ENCODE measurements around the gene LIPC. TPM values are rescaled to one million over a fixed set of nuclear protein-coding genes. Genes with fewer than 3 reads are reported as not detected.

The LIPC gene
- total and polyA plus RNA-seq, 2 of the 4 experiments (the other 2 are of a cell fraction): 0.07 TPM; not detected in 1

DNA sequence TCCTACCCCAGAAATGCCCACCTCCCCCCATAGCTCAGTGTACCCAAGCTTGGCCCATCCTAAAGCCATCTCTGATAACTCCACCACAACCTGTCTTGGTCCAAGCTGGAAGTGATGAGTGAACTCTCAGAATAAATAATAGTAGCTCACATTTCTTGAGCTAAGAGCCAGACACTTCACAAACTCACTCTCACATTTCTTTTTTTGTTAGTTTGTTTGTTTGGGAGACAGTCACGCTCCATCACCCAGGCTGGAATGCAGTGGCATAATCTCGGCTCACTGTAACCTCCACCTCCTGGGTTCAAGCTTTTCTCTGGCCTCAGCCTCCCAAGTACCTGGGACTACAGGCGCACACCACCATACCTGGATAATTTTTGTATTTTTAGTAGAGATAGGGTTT is 46.2 kb downstream of the LIPC start:
- no TSS peak for BruUV-seq (replicated peaks)
- no peak overlapping the region for H3K27ac ChIP-seq (ENCODE audit: insufficient read depth, low read length)
- H3K14ac ChIP-seq (replicated peaks; ENCODE audit: low read depth, low read length): no peak overlapping the region
- H3K18ac ChIP-seq (ENCODE audit: low read depth, low read length): no peak overlapping the region
- H4K20me1 ChIP-seq (ENCODE audit: insufficient read depth, low read length): no peaks in the 10 kb centered on the region
- no peak for ATAC-seq (ENCODE audit: low read depth)
- intact Hi-C loops (cut with micrococcal nuclease) (loop anchor here (10.0 kb wide), 1 partner anchor 203 kb away; no protein-coding TSS in a partner anchor), in situ Hi-C loops (cut with MboI; ENCODE audit: low sequenced_read_pairs) (no loop called here), dilution Hi-C loops (cut with HindIII; ENCODE audit: low sequenced_read_pairs, unreplicated experiment) (no loop called here)
- no peak overlapping the region for H3K9ac ChIP-seq (ENCODE audit: low read depth, low read length)
- H3K9me1 ChIP-seq (ENCODE audit: insufficient read depth, low read length): peaks cover 10% of the 10 kb centered on the region
- H2BK120ac ChIP-seq (ENCODE audit: low read depth, low read length): no peak overlapping the region
- peaks cover 12% of the 10 kb centered on the region for H3K4me1 ChIP-seq (ENCODE audit: control insufficient read depth, insufficient read depth, low read length)
- H3K56ac ChIP-seq (ENCODE audit: extremely low read depth, insufficient read depth, low read length): no peak overlapping the region
- no peak for DNase-seq
- no peak overlapping the region for H3K4me2 ChIP-seq (ENCODE audit: low read depth, low read length)
- no peak overlapping the region for H4K8ac ChIP-seq (ENCODE audit: low read depth in 2 of 2, low read length in 2 of 2)
- H2AK5ac ChIP-seq (ENCODE audit: low read depth, low read length): no peak overlapping the region
- H2BK5ac ChIP-seq (ENCODE audit: low read depth, low read length, poor library complexity, severe bottlenecking): no peak overlapping the region
- no peak overlapping the region for H4K91ac ChIP-seq (ENCODE audit: insufficient read depth, low read depth, low read length)
- no peak overlapping the region for H2AFZ ChIP-seq (replicated peaks; ENCODE audit: low read length, poor library complexity)
- POLR2A ChIA-PET (ENCODE audit: unreplicated experiment): no interaction called here
- H3K36me3 ChIP-seq (ENCODE audit: control insufficient read depth, insufficient read depth, low read length): no peaks in the 10 kb centered on the region
- no peak overlapping the region for H3K4me3 ChIP-seq (ENCODE audit: insufficient read depth, low read depth, low read length)
- no peak overlapping the region for H3K23ac ChIP-seq (ENCODE audit: low read depth, low read length)
- no peak overlapping the region for H2AK9ac ChIP-seq (replicated peaks; ENCODE audit: low read depth, low read length, poor library complexity)
- no peak overlapping the region for H2BK15ac ChIP-seq (ENCODE audit: low read depth, low read length)
- CTCF ChIA-PET: interaction anchor here (0.9 kb wide), 1 partner anchor 42 kb away, joined by 3 read pairs; no protein-coding TSS in a partner anchor
- TF ChIP-seq RCOR1 (IDR thresholded peaks at IDR 0.05; ENCODE audit: insufficient replicate concordance, low read length) (no peak), MAFK (IDR thresholded peaks at IDR 0.05; ENCODE audit: low read depth, low read length) (no peak), CHD1 (IDR thresholded peaks at IDR 0.05; ENCODE audit: low read depth, low read length) (no peak), RAD21 (IDR thresholded peaks at IDR 0.05; ENCODE audit: low read length) (no peak), RFX5 (IDR thresholded peaks at IDR 0.05; ENCODE audit: low read depth, low read length) (no peak), BHLHE40 (IDR thresholded peaks at IDR 0.05; ENCODE audit: low read depth, low read length) (no peak), MAZ (IDR thresholded peaks at IDR 0.05; ENCODE audit: borderline replicate concordance, low read depth, low read length) (no peak), FOS (IDR thresholded peaks at IDR 0.05; ENCODE audit: low read depth, low read length) (no peak), CEBPB (IDR thresholded peaks at IDR 0.05; ENCODE audit: low read depth, low read length) (no peak), MXI1 (IDR thresholded peaks at IDR 0.05; ENCODE audit: borderline replicate concordance, low read depth, low read length) (no peak), SMC3 (IDR thresholded peaks at IDR 0.05; ENCODE audit: low read depth, low read length) (no peak), POLR2A (IDR thresholded peaks at IDR 0.05; ENCODE audit: low read depth, low read length) (no peak)
- TF ChIP-seq, protein P1, sequence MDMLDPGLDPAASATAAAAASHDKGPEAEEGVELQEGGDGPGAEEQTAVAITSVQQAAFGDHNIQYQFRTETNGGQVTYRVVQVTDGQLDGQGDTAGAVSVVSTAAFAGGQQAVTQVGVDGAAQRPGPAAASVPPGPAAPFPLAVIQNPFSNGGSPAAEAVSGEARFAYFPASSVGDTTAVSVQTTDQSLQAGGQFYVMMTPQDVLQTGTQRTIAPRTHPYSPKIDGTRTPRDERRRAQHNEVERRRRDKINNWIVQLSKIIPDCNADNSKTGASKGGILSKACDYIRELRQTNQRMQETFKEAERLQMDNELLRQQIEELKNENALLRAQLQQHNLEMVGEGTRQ (IDR thresholded peaks at IDR 0.05; ENCODE audit: low read depth, low read length): no peak
- TF ChIP-seq, protein P2, sequence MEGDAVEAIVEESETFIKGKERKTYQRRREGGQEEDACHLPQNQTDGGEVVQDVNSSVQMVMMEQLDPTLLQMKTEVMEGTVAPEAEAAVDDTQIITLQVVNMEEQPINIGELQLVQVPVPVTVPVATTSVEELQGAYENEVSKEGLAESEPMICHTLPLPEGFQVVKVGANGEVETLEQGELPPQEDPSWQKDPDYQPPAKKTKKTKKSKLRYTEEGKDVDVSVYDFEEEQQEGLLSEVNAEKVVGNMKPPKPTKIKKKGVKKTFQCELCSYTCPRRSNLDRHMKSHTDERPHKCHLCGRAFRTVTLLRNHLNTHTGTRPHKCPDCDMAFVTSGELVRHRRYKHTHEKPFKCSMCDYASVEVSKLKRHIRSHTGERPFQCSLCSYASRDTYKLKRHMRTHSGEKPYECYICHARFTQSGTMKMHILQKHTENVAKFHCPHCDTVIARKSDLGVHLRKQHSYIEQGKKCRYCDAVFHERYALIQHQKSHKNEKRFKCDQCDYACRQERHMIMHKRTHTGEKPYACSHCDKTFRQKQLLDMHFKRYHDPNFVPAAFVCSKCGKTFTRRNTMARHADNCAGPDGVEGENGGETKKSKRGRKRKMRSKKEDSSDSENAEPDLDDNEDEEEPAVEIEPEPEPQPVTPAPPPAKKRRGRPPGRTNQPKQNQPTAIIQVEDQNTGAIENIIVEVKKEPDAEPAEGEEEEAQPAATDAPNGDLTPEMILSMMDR (conservative IDR thresholded peaks at IDR 0.05; ENCODE audit: low read depth, low read length): no peak
- TF ChIP-seq, protein P3, sequence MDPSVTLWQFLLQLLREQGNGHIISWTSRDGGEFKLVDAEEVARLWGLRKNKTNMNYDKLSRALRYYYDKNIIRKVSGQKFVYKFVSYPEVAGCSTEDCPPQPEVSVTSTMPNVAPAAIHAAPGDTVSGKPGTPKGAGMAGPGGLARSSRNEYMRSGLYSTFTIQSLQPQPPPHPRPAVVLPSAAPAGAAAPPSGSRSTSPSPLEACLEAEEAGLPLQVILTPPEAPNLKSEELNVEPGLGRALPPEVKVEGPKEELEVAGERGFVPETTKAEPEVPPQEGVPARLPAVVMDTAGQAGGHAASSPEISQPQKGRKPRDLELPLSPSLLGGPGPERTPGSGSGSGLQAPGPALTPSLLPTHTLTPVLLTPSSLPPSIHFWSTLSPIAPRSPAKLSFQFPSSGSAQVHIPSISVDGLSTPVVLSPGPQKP (IDR thresholded peaks at IDR 0.05; ENCODE audit: borderline replicate concordance, low read depth, low read length): no peak
- 0 out of 4 replicates have a peak, but pooled peaks cover 0 to 7% of the 10 kb centered on the region in 2 experiments for H3K79me1 ChIP-seq (ENCODE audit: low read depth in 1 of 2, low read length in 2 of 2)
- no peaks in the 10 kb centered on the region for H3K9me3 ChIP-seq (ENCODE audit: control insufficient read depth, insufficient read depth, low read length)
- no CpG with 5 or more reads among the region's 3 CpGs for WGBS, 2 experiments (ENCODE audit: extremely low coverage in 2 of 2, insufficient read length in 1 of 2)
- H3K4ac ChIP-seq (ENCODE audit: low read depth, low read length): no peak overlapping the region
- no peak overlapping the region for H4K5ac ChIP-seq (ENCODE audit: low read depth, low read length)
- H3K27me3 ChIP-seq (ENCODE audit: control insufficient read depth, insufficient read depth, low read length): no peaks in the 10 kb centered on the region
- no peak overlapping the region for H2BK20ac ChIP-seq (ENCODE audit: low read depth, low read length)

Data from IMR-90 (cell line).